Esophagus squamous epithelium (tissue), 5 donors: ENCODE data around the gene PAXX. TPM values are rescaled to one million over a fixed set of nuclear protein-coding genes. Genes with fewer than 3 reads are reported as not detected.
"Not testable (repeated sequence)": the region's sequence is repeated elsewhere in the genome, so short reads cannot be mapped to it uniquely, and the experiment has no call there.

Experiments used
- DNase-seq: peaks from one replicate; lab custom pipeline; 2025; lab: John Stamatoyannopoulos, UW
- H3K27ac ChIP-seq, 4 donors: fragments of 200-600 bp; sonication (generic); one replicate each; pipeline ENCODE4 v1.5.1; 2016 to 2019; ENCODE audit warnings: mild to moderate bottlenecking in 1 of 4
- H3K27me3 ChIP-seq, 4 donors: fragments of 200-600 bp; sonication (generic); 1 replicate in 3 of 4; 2 replicates in 1 of 4; pipeline versions ENCODE4 v1.5.1 to v1.6.0; 2017 to 2021; ENCODE audit warnings: antibody characterized with exemption in 1 of 4
- H3K36me3 ChIP-seq, 3 donors: fragments of 200-600 bp; sonication (generic); one replicate each; pipeline ENCODE4 v1.5.1; 2016 to 2019
- H3K4me1 ChIP-seq, 3 donors: fragments of 200-600 bp; sonication (generic); one replicate each; pipeline ENCODE4 v1.5.1; 2017 to 2019
- H3K4me3 ChIP-seq, 4 donors: fragments of 200-600 bp; sonication (generic); 1 replicate in 3 of 4; 2 replicates in 1 of 4; pipeline ENCODE4 v1.5.1; 2016 to 2019; ENCODE audit warnings: mild to moderate bottlenecking in 2 of 4, moderate library complexity in 1 of 4
- H3K9me3 ChIP-seq, 3 donors: fragments of 200-600 bp; sonication (generic); one replicate each; pipeline ENCODE4 v1.5.1; 2016 to 2019
- POLR2A ChIP-seq, 4 donors: fragments of 450-650 bp; IDR thresholded peaks; one replicate each; pipeline ENCODE4 v1.6.1; 2017; ENCODE audit warnings: antibody characterized with exemption in 4 of 4, mild to moderate bottlenecking in 4 of 4, moderate library complexity in 3 of 4
- WGBS, 2 donors: methylation state at CpG; one replicate each; pipeline ENCODE4 v1.1.5; 2018; 5-methylcytosine and 5-hydroxymethylcytosine counted together
- intact Hi-C: fragments of 100-400 bp; cut with DNase I; formaldehyde crosslinking; loops from one replicate; pipeline ENCODE4 v1.15.0; 2022
- total RNA-seq, 4 donors: library from RNA; depleted of rRNA; stranded (reverse); fragments of >200 nt; gene quantifications; one replicate each; pipeline ENCODE4 v1.1.0, GENCODE V29; 2016
- TF ChIP-seq, protein P1 (sequence below), 6 experiments: fragments of 450-650 bp in 4 of 6; fragments of 200-600 bp in 2 of 6; sonication (generic) in 2 of 6; IDR thresholded peaks; one replicate each; pipeline ENCODE4 v1.5.1; 2016 to 2019; ENCODE audit warnings: antibody characterized with exemption in 6 of 6, mild to moderate bottlenecking in 4 of 6, moderate library complexity in 4 of 6
- donor health status: DM: yes; HTN: yes; CAD: no.

PAXX gene
- total RNA-seq, 4 donors from 2014 or later: 18.3 to 56.3 (median 49.6) TPM

DNA sequence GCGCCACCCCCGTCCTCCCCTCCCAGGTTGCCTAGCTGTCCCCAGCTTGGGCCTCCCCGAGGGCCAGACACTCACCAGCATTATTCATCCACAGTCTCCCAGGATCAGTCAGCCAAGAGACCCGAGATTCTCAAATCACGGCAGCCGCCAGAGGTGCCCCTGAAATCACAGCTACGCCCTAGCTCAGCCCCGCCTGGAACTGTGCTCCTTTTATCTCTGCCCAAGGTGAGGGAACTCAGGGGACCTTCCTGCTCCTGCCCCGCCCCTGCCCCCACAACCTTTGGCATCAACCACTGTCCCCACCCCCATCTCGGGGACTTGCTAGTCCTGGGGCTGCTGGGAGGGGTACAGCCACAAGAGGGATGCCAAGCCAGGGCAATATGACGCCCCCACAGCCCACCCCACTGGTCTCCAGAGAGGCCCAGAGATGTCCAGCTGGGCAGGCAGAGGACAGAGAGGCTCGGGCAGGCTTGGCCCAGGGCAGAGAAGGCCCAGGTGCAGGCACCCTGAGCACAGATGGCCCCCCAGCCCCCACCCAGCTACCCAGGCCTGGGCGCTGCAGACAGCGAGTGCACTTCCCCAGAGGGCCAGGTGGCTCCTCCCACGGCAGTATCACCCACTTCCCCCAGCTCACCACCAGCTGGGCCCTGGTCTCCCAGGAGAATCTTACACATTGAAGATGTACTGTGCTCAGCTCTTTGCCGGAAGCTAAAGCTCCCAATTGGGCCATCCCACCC is 39.9 kb downstream of the PAXX start, which contains the start of gene FUT7:
Gene FUT7 (minus strand): TSS at position 185 of the 737 bp plus-strand sequence. CDS start 97 bp downstream, at position 88.
- intact Hi-C loops: loop anchor here (5.0 kb wide), 1 partner anchor 250 kb away; no protein-coding TSS in a partner anchor
- H3K4me1 ChIP-seq: peaks cover 33 to 60% (median 43%) of the 10 kb centered on the region in 3 donors
- 53% methylated on average over 9 of the region's 16 CpGs; no CpG with 5 or more reads in 1 of the 2 donors for WGBS, 2 donors
- peaks cover 0 to 11% (median 0%) of the 10 kb centered on the region in 4 donors for H3K27me3 ChIP-seq
- no peak for TF ChIP-seq POLR2A (IDR thresholded peaks at IDR 0.05)
- TF ChIP-seq, protein P1, sequence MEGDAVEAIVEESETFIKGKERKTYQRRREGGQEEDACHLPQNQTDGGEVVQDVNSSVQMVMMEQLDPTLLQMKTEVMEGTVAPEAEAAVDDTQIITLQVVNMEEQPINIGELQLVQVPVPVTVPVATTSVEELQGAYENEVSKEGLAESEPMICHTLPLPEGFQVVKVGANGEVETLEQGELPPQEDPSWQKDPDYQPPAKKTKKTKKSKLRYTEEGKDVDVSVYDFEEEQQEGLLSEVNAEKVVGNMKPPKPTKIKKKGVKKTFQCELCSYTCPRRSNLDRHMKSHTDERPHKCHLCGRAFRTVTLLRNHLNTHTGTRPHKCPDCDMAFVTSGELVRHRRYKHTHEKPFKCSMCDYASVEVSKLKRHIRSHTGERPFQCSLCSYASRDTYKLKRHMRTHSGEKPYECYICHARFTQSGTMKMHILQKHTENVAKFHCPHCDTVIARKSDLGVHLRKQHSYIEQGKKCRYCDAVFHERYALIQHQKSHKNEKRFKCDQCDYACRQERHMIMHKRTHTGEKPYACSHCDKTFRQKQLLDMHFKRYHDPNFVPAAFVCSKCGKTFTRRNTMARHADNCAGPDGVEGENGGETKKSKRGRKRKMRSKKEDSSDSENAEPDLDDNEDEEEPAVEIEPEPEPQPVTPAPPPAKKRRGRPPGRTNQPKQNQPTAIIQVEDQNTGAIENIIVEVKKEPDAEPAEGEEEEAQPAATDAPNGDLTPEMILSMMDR (IDR thresholded peaks at IDR 0.05): no peak
- no peaks in the 10 kb centered on the region for H3K36me3 ChIP-seq
- peak within 1 kb of the TSS in 1 of 4 donors; percentile 40 for H3K4me3 ChIP-seq
- no peaks in the 10 kb centered on the region for H3K9me3 ChIP-seq
- no peak for DNase-seq
- H3K27ac ChIP-seq: peak within 1 kb of the TSS in 2 of 4 donors; percentile 39 to 64

DNA sequence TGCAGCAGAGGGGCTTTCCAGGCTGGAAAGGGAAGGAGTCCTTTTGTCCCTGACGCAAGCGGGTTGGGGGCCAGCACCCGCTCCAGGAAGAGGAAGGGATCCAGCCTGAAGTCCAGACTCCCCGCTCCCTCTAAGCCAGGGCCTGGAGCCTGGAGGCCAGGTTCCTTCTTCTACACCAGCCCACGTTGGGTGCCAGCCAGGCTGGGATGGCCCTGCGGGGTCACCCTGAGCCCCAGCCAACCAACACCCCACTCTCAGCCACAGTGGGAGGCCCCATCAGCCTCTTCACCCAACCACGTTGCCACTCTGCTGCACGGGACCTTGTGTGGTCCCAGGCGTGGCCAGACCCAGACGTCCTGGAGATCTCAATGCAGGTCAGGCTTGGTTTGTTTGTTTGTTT is 40.6 kb downstream of the PAXX start:
- peaks cover 0 to 11% (median 0%) of the 10 kb centered on the region in 4 donors for H3K27me3 ChIP-seq
- no peaks in the 10 kb centered on the region for H3K36me3 ChIP-seq
- WGBS, 2 donors: 50 to 79% methylated on average over 4 to 8 of the region's 10 CpGs
- DNase-seq: no peak
- intact Hi-C loops: loop anchor here (5.0 kb wide), 1 partner anchor 251 kb away; no protein-coding TSS in a partner anchor
- H3K9me3 ChIP-seq: no peaks in the 10 kb centered on the region
- no peak for TF ChIP-seq POLR2A (IDR thresholded peaks at IDR 0.05)
- TF ChIP-seq, protein P1 (IDR thresholded peaks at IDR 0.05): no peak
- H3K4me1 ChIP-seq: peaks cover 27 to 53% (median 36%) of the 10 kb centered on the region in 3 donors
- H3K4me3 ChIP-seq: peak overlapping the region in 2 of 4 donors; percentile 8 to 40
- peak overlapping the region in 2 of 4 donors; percentile 39 to 64 for H3K27ac ChIP-seq

DNA sequence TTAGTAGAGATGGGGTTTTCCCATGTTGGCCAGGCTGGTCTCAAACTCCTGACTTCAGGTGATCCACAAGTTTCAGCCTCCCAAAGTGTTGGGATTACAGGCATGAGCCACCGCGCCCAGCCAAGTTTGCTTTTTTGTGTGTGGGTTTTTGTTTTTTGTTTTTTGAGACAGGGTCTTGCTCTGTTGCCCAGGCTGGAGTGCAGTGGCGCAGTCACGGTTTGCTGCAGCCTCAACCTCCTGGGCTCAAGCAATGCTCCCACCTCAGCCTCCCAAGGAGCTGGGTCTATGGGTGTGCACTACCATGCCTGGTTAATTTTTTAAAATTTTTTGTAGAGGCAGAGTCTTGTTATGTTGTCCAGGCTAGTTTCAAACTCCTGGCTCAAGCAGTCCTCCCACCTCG is 41.3 kb downstream of the PAXX start:
- H3K36me3 ChIP-seq, H3K9me3 ChIP-seq, DNase-seq: not testable (repeated sequence)
- peak overlapping the region in 3 of 4 donors; percentile 8 to 40 (median 23) for H3K4me3 ChIP-seq
- intact Hi-C loops: loop anchor here (5.0 kb wide), 1 partner anchor 251 kb away; no protein-coding TSS in a partner anchor
- peak overlapping the region in 1 of 4 donors; percentile 34 for H3K27ac ChIP-seq
- WGBS, 2 donors: 83 to 92% methylated on average over 5 of the region's 5 CpGs
- H3K4me1 ChIP-seq: peaks cover 25 to 50% (median 33%) of the 10 kb centered on the region in 3 donors
- peaks cover 0 to 11% (median 0%) of the 10 kb centered on the region in 4 donors for H3K27me3 ChIP-seq

DNA sequence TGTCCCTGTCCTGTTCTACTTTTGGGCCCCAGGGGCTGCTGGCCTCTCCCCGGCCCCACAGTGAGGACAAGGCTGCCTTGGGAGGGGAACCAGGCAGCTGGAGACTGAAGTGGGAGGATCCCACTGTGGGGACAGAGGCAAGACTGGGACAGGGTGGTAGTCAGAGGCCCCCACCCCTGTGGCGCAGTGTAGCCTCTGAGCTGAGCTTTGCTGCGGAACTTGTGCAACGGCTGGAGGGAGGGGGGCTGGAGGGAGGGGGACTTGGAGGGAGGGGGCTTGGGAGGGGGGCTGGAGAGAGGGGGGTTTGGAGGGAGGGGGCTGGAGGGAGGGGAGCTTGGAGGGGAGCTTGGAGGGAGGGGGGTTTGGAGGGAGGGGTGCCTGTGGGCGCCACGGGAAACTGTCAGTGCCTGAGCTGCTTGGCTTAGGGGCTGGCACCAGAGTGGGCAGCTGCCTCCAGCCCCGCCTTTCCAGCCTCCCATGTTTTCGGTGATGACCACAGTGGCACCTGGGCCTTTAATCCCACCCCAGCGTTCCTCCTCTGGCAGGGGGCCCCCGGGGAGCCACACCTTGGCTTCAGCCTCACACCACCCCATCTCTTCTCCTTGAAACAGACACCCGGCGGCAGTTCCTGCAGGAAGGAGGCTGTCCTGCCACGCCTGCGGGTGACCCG is 42.0 kb downstream of the PAXX start:
- TF ChIP-seq, protein P1 (IDR thresholded peaks at IDR 0.05): no peak
- TF ChIP-seq POLR2A (IDR thresholded peaks at IDR 0.05): no peak
- intact Hi-C loops: loop anchor here (5.0 kb wide), 1 partner anchor 252 kb away; no protein-coding TSS in a partner anchor

DNA sequence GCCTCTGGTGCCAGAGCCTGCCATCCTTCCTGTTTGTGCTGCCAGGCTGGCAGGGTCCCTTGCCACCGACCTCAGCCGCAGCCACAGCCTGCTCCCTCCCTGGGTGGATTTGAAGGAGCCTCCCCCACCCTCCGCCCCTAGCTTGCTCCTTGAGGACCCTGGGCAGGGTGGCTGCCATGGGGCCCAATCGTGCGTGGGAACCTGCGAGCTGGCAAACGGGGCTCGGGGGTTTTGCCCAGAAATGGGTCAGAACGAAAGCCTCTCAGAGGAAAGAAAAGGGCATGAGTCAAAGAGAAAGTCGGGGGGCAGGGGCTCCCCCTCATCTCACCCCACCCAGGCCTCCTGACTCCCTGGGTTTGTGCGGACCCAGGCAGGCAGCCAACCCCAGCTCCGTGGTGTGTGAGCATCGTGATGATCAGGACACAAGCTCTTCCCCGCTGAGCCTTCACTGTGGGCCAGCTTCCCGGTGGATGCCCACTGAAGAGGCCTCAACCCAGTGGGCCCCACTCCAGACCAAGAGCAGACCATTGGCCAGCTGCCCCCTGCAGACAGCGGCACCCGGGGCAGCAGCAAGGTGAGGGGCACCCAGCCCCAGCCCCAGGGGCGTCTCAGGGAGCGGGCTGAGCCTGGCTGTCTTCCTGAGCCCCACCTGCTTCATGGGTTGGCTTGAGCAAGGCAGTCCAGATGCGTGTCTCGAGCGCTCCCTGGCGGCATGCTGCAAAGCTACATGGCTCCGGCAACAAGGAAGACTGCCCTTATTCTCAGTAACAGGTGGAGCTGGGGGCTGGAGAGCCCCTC is 42.7 kb downstream of the PAXX start:
- H3K36me3 ChIP-seq: peaks cover 0 to 14% (median 5%) of the 10 kb centered on the region in 3 donors
- H3K4me1 ChIP-seq: peaks cover 14 to 36% (median 24%) of the 10 kb centered on the region in 3 donors
- DNase-seq: no peak
- peaks cover 0 to 11% (median 0%) of the 10 kb centered on the region in 4 donors for H3K27me3 ChIP-seq
- no peaks in the 10 kb centered on the region for H3K9me3 ChIP-seq
- peak overlapping the region in 2 of 4 donors; percentile 54 to 64 for H3K27ac ChIP-seq
- intact Hi-C loops: loop anchor here (5.0 kb wide), 1 partner anchor 253 kb away; no protein-coding TSS in a partner anchor
- WGBS, 2 donors: 0 to 7% methylated on average over 2 to 3 of the region's 24 CpGs
- peak overlapping the region in 2 of 4 donors; percentile 5 to 26 for H3K4me3 ChIP-seq
- TF ChIP-seq POLR2A (IDR thresholded peaks at IDR 0.05): no peak
- TF ChIP-seq, protein P1 (IDR thresholded peaks at IDR 0.05): peak; percentile 84 to 93 (median 91)

More for the DNA sequence above, 42.0 kb downstream of the PAXX start:
- Histone ChIP-seq H3K27me3 (peaks cover 0 to 11% (median 0%) of the 10 kb centered on the region in 4 donors), H3K36me3 (peaks cover 0 to 6% (median 0%) of the 10 kb centered on the region in 3 donors), H3K27ac (peak overlapping the region in 2 of 4 donors; percentile 54 to 64), H3K4me3 (peak overlapping the region in 2 of 4 donors; percentile 5 to 40), H3K4me1 (peaks cover 18 to 43% (median 26%) of the 10 kb centered on the region in 3 donors), H3K9me3 (no peaks in the 10 kb centered on the region)
- 13 to 20% methylated on average over 2 to 11 of the region's 15 CpGs for WGBS, 2 donors
- DNase-seq: no peak
